Fibroblast of the aortic adventitia (primary cell): ENCODE data around the gene TMC3. TPM values are rescaled to one million over a fixed set of nuclear protein-coding genes. Genes with fewer than 3 reads are reported as not detected.

Experiments
- DNase-seq: peaks from one replicate; pipeline ENCODE4 v3.0.0-alpha.2; 2010; ENCODE audit warnings: low read depth
- H3K4me3 ChIP-seq: 2 replicates; pipeline ENCODE4 v1.5.1; 2011; ENCODE audit warnings: low read depth, mild to moderate bottlenecking, control low read depth, low read length, moderate library complexity
- CTCF ChIP-seq: IDR thresholded peaks from 2 replicates; pipeline ENCODE4 v1.5.1; 2011; ENCODE audit warnings: mild to moderate bottlenecking, low read length, control low read depth, inconsistent platforms; ENCODE audit not compliant: insufficient read depth
- total RNA-seq: library from RNA; depleted of rRNA; stranded (reverse); fragments of >200 nt; gene quantifications from 2 replicates; pipeline ENCODE4 v1.2.3, GENCODE V29; 2012; ENCODE audit warnings: low replicate concordance

The TMC3 gene
- total RNA-seq, 1 donor: under 0.01 TPM

GRCh38 chr15:81293728-81294515 is 80.1 kb downstream of the TMC3 start:
- no peak for TF ChIP-seq CTCF

GRCh38 chr15:81292523-81293001 is 81.5 kb downstream of the TMC3 start:
- DNase-seq: no peak
- no peak overlapping the region for H3K4me3 ChIP-seq
- no peak for TF ChIP-seq CTCF

More at GRCh38 chr15:81293728-81294515, 80.1 kb downstream of the TMC3 start:
- H3K4me3 ChIP-seq: no peak overlapping the region
- DNase-seq: no peak

- no peak overlapping the region for H3K4me3 ChIP-seq
- DNase-seq: no peak
- TF ChIP-seq CTCF: no peak
Measured at GRCh38 chr15:81291916-81292522, 82.0 kb downstream of the TMC3 start.

GRCh38 chr15:81289910-81290309 is 84.1 kb downstream of the TMC3 start:
- no peak for TF ChIP-seq CTCF
- DNase-seq: peak; percentile 19
- no peak overlapping the region for H3K4me3 ChIP-seq

DNA sequence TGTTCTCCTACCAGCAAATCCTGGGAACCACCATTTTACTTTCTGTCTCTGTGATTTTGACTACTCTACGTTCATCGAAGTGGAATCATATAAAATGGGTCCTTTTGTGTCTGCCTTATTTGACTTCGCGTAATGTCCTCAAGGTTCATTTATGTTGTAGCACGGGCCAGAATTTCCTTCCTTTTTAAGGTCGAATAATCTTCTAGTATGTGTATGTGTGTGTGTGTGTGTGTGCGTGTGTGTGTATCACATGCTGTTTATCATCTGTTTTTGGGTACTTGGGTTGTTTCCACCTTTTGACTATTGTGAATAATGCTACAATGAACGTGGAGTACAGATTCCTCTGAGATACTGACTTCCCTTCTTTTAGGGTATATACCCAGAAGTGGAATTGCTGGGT is 85.4 kb downstream of the TMC3 start:
- DNase-seq: no peak
- no peak for TF ChIP-seq CTCF
- no peak overlapping the region for H3K4me3 ChIP-seq

GRCh38 chr15:81288040-81288439 is 86.0 kb downstream of the TMC3 start:
- DNase-seq: no peak
- no peak for TF ChIP-seq CTCF
- H3K4me3 ChIP-seq: no peak overlapping the region
